Glutamatergic neuron (in vitro differentiated cells): ENCODE results near the gene DSC2. TPM values are rescaled to one million over a fixed set of nuclear protein-coding genes. Genes with fewer than 3 reads are reported as not detected.

Source experiments
- DNase-seq: peaks from one replicate; pipeline ENCODE4 v3.0.0; 2022
- H3K27ac Mint-ChIP-seq: one replicate; pipeline ENCODE4 v1.8.0; 2020; ENCODE audit warnings: mild to moderate bottlenecking, mixed read lengths, inconsistent platforms; ENCODE audit not compliant: unreplicated experiment
- H3K27me3 Mint-ChIP-seq: one replicate; pipeline ENCODE4 v1.8.0; 2020; ENCODE audit warnings: mild to moderate bottlenecking, moderate library complexity, mixed read lengths, inconsistent platforms; ENCODE audit not compliant: unreplicated experiment
- H3K36me3 Mint-ChIP-seq: one replicate; pipeline ENCODE4 v1.8.0; 2020; ENCODE audit warnings: mild to moderate bottlenecking, mixed read lengths, inconsistent platforms; ENCODE audit not compliant: unreplicated experiment
- H3K4me1 Mint-ChIP-seq: one replicate; pipeline ENCODE4 v1.8.0; 2020; ENCODE audit warnings: mild to moderate bottlenecking, low read depth, mixed read lengths, inconsistent platforms; ENCODE audit not compliant: unreplicated experiment
- H3K4me3 Mint-ChIP-seq: one replicate; pipeline ENCODE4 v1.8.0; 2020; ENCODE audit warnings: mild to moderate bottlenecking, mixed read lengths, inconsistent platforms; ENCODE audit not compliant: unreplicated experiment
- H3K9me3 Mint-ChIP-seq: one replicate; pipeline ENCODE4 v1.8.0; 2020; ENCODE audit warnings: mild to moderate bottlenecking, moderate library complexity, mixed read lengths, inconsistent platforms; ENCODE audit not compliant: unreplicated experiment
- total RNA-seq: library from RNA; stranded (reverse); fragmentation: NEBNext Ultra II Directional; extraction: Animal tissue kit (Norgen Biotek cat#: 25700); gene quantifications from one replicate; pipeline ENCODE4 v1.2.1, GENCODE V29; 2021; ENCODE audit not compliant: unreplicated experiment
- TF ChIP-seq, protein P1 (sequence below): fragments of 200-600 bp; sonication (generic); IDR thresholded peaks from one replicate; pipeline ENCODE4 v1.5.0; 2021; ENCODE audit not compliant: partially characterized antibody, unreplicated experiment

The DSC2 gene
- total RNA-seq, 1 donor from 2014 or later: 31.4 TPM

DNA sequence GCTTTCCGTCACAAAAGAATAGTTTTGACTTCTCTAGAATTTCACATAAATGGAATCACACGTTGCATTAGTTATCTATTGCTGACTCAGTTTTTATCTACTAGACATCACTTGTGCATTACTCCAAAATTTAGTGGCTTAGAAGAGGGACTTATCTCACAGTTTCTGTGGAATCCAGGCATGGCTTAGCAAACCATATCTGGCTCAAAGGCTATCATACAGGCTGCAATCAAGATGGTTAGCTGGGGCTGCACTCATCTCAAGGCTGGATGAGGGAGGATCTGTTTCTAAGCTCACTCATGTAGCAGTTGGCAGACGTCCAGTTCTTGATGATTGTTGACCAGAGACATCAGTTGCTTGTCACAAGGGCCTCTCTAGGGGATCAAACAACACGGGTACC is 53.0 kb downstream of the DSC2 start:
- H3K36me3 Mint-ChIP-seq: peaks cover 1% of the 10 kb centered on the region
- no peaks in the 10 kb centered on the region for H3K4me1 Mint-ChIP-seq
- DNase-seq: no peak
- TF ChIP-seq, protein P1, sequence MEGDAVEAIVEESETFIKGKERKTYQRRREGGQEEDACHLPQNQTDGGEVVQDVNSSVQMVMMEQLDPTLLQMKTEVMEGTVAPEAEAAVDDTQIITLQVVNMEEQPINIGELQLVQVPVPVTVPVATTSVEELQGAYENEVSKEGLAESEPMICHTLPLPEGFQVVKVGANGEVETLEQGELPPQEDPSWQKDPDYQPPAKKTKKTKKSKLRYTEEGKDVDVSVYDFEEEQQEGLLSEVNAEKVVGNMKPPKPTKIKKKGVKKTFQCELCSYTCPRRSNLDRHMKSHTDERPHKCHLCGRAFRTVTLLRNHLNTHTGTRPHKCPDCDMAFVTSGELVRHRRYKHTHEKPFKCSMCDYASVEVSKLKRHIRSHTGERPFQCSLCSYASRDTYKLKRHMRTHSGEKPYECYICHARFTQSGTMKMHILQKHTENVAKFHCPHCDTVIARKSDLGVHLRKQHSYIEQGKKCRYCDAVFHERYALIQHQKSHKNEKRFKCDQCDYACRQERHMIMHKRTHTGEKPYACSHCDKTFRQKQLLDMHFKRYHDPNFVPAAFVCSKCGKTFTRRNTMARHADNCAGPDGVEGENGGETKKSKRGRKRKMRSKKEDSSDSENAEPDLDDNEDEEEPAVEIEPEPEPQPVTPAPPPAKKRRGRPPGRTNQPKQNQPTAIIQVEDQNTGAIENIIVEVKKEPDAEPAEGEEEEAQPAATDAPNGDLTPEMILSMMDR: no peak
- no peaks in the 10 kb centered on the region for H3K9me3 Mint-ChIP-seq
- no peak overlapping the region for H3K27ac Mint-ChIP-seq
- no peak overlapping the region for H3K4me3 Mint-ChIP-seq
- H3K27me3 Mint-ChIP-seq: peaks cover under 1% of the 10 kb centered on the region

DNA sequence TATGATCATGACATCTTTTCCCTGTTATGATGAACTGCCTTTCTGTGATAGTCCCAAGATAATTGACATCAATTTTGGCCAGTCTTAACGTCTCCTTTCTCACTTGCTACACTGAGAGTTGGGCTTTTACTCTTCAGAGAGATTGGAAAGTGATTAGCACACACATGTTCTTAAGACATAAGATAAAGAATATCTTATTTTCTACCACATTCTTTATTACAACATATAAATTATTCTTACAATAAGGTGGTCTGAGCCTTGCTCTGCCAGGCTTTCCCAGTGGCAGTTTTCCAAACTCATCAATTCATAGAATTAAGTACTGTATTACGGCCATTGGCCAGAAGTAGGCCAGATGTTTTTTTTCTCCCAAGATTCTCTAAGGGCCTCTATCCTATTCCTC is 54.0 kb downstream of the DSC2 start:
- H3K27ac Mint-ChIP-seq: no peak overlapping the region
- H3K27me3 Mint-ChIP-seq: peaks cover 9% of the 10 kb centered on the region
- no peak for DNase-seq
- TF ChIP-seq, protein P1: no peak
- H3K4me3 Mint-ChIP-seq: no peak overlapping the region
- H3K4me1 Mint-ChIP-seq: no peaks in the 10 kb centered on the region
- H3K36me3 Mint-ChIP-seq: peaks cover 9% of the 10 kb centered on the region
- peaks cover 2% of the 10 kb centered on the region for H3K9me3 Mint-ChIP-seq

DNA sequence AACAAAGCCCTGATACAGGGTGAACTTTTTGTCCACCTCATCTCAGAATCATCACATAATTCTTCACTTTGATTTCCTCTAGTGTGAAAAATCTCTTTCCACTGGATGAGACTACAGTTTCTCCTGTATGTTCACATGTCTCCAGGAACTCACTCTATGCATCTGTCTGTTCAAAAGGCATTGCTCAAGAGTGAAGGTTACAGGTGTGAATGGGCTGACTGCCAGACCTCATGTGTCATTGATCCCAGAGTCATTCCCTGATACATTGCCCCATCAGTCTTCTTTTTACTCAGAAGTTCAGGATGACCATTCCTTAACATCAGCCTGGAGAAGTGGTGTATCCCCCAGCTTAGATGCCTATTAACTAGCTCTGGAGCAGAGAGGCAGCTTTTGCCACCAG is 55.3 kb downstream of the DSC2 start:
- TF ChIP-seq, protein P1: no peak
- no peak for DNase-seq
- H3K27ac Mint-ChIP-seq: no peak overlapping the region
- peaks cover 15% of the 10 kb centered on the region for H3K27me3 Mint-ChIP-seq
- H3K4me1 Mint-ChIP-seq: no peaks in the 10 kb centered on the region
- H3K4me3 Mint-ChIP-seq: no peak overlapping the region
- H3K36me3 Mint-ChIP-seq: peaks cover 11% of the 10 kb centered on the region
- peaks cover 4% of the 10 kb centered on the region for H3K9me3 Mint-ChIP-seq

DNA sequence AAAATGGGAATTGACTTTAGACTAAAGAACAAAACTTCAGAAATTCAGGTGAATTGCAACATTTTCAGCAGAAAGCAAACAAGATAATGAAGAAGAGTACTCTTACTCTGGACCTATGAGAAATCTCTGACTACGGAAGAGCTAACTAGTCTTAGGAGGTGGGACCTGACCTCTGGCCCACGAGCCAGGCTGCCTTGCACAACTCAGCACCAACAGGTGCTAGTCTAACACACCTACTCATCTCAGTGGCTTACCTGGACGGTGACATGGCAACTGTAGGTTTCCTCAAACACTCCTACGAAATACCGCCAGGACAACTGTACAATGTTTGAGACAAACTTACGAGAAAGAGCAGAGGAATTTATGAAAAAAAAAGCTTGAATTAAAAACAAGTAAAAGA is 56.6 kb downstream of the DSC2 start:
- H3K9me3 Mint-ChIP-seq: peaks cover 12% of the 10 kb centered on the region
- DNase-seq: no peak
- TF ChIP-seq, protein P1: no peak

DNA sequence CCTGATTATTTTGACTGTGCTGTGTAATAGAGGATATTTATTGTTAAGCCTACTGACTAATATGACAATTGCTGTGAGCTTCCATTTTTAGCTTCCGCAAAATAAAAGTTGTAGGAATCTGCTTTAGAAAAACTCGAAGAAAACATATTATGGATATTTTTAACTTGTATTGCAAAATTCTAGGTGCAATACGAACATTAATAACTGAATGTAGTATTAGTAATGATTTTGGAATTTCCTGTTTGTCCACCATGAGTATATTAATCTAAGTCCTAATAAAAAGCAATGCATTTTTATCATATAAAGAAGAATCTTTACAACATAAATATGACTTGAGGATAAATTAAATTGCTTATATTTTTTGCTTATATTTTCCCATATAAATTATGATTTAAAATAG is 57.3 kb downstream of the DSC2 start:
- no peak for DNase-seq
- TF ChIP-seq, protein P1: no peak
- peaks cover 12% of the 10 kb centered on the region for H3K9me3 Mint-ChIP-seq
- H3K27ac Mint-ChIP-seq: no peak overlapping the region
- H3K4me1 Mint-ChIP-seq: peaks cover 2% of the 10 kb centered on the region
- no peak overlapping the region for H3K4me3 Mint-ChIP-seq
- peaks cover 11% of the 10 kb centered on the region for H3K36me3 Mint-ChIP-seq
- peaks cover 25% of the 10 kb centered on the region for H3K27me3 Mint-ChIP-seq

More for the DNA sequence above, 56.6 kb downstream of the DSC2 start:
- Mint-ChIP-seq H3K27ac (no peak overlapping the region), H3K27me3 (peaks cover 22% of the 10 kb centered on the region), H3K36me3 (peaks cover 11% of the 10 kb centered on the region), H3K4me1 (peaks cover 2% of the 10 kb centered on the region), H3K4me3 (no peak overlapping the region)
